HG03439 (cell line): ENCODE results near the gene BTRC.

Experiments
- ATAC-seq: cut with Tn5 transposase; IDR thresholded peaks from one replicate; pipeline ENCODE4 v1.9.1; 2021; ENCODE audit warnings: mild to moderate bottlenecking, moderate library complexity; ENCODE audit not compliant: unreplicated experiment

The BTRC gene

DNA sequence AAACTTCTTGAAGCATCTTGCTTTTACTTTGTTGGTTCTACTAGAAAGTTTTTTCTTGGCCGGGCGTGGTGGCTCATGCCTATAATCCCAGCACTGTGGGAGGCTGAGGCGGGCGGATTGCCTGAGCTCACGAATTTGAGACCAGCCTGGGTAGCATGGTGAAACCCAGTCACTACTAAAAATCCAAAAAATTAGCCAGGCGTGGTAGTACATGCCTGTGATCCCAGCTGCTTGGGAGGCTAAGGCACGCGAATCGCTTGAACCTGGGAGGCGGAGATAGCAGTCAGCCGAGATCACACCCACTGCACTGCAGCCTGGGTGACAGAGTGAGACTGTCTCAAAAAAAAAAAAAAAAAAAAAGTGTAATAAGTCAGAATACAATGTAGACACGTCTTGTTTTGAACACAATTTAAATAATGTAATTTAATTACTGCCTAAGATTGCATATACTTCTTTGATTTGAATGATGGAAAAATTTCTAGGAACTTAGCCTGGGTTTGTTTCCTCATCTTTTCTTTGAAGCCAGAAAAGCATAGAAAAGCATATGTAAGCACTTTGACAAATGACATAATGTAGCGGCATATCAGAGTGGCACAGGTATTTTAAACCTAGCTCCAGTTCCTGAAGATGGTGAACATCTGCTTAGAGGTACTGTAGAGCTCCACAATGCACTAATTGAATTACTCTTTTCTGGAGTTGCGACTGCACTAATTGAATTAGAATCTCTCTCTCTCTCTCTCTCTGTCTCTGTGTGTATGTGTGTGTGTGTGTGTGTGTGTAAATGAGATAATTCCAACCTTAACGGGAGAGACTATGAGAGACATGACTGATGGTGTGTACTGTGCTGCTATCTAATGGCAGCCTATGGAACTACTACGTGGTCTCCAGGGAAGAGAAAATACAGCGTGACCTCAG, 87.8 kb downstream of the BTRC start:
- ATAC-seq, result no peak

DNA sequence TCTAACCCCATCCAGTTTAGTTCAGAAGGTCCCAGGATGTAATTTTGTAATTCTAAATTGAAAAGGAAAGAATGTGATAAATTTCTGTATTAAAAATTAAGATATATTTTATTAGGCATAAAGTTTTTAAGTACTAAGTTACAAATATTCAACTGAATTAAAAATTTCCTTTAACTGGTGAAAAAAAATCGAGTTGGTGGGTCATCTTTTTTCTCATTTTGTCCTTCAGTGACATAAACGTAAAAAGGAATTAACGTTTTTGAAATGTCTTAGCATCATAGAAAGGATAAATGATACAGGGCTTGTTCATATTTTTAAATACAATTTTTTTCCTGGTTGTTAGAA, 88.5 kb downstream of the BTRC start:
- no peak for ATAC-seq

DNA sequence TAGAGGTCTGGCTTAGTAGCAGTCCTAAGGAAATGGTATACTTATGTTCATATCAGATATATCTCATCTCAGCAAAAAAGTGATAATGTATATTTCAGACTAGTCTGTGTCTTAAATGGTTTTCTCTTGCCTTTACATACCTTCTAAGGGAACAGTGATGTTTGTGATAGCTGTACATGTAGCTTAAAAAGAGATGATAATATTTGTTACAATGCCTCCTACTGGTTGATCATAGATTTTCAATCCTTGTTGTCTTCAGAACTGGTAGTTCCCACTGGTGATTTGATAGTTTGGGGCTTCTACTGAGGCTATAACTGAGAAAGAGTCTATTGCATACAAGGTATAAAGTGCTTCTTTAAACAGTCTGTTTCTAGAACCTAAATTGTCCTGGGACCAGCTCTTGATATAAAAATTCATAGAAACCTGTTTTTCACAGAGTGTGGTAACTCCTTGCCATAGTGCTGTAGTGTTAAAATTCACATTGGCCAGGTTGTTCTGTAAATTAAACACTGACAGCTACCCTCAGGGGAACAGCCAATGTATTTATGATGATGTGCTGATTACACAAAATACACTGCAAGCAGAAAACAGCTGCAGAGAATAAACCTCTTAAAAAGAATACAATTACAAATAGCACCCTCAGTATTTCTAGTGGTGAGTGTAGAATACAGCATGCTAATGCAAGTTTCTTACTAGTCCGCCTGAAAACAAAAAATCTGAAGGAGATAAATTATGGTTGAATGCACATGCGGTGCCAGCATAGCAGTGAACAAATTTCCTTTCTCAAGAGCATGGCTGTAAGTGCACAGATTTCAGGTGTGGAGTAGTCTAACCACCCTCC, 90.3 kb downstream of the BTRC start:
- no peak for ATAC-seq

DNA sequence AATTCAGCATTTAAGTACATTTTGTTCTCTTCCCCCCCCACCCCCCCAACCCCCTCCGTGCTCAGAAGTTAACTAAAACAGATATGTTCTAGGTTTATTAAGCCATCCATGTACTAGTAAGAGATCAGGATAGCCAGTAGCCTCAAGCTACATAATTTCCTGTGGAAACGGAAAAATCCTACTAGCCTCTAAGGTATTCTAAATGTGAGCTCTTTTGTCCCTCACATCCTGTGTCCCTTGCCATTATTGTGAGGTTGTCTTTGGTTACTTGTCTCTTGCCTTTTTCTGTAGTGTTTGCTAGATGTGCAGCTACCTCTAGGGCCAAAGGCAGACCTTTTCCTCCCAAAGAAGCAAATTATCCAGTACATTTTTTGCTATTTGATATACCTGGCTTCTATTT, 92.1 kb downstream of the BTRC start:
- ATAC-seq, result no peak

DNA sequence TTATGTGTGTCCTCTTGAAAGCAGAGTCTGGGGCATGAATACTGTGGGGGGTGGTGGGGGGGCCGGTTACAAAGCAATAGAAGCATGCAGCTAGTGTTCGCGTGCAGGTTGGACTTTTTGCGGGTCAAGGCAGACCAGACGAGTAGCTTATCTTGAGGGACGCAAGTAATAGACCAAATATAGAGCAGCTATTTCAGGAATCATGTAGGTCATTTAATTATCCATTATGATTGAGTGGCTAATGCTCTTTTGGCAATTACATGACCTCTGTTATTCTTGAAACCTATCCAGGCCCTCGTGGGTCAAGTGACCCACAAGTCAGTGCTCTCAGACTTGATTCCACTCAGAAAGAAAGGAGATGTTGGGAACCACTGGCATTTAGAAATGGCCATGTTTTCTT, 93.0 kb downstream of the BTRC start:
- ATAC-seq, result no peak

GRCh38 chr10:101447477-101447876, 93.5 kb downstream of the BTRC start:
- no peak for ATAC-seq

- ATAC-seq, result no peak
These were observed 96.5 kb downstream of the BTRC start for GRCh38 chr10:101450277-101451080.

DNA sequence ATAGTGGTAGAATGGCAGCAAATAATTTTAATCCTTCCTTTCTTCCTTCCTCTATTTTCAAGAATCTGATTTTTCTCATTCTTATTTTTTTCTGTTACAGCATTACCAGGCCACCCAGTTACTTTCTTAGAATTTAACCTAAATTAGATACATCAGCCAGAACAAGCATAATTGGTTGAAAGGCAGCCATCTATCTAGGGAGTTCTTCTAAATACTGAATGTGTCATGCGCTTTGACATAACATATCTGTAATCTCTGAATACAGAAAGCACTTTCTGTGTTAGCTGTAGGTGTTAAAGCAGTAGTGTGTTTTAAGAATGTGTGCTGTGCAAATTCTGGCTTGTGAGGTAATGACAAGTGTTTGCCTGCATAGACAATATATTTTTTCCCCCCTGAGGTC, 97.3 kb downstream of the BTRC start:
- no peak for ATAC-seq

DNA sequence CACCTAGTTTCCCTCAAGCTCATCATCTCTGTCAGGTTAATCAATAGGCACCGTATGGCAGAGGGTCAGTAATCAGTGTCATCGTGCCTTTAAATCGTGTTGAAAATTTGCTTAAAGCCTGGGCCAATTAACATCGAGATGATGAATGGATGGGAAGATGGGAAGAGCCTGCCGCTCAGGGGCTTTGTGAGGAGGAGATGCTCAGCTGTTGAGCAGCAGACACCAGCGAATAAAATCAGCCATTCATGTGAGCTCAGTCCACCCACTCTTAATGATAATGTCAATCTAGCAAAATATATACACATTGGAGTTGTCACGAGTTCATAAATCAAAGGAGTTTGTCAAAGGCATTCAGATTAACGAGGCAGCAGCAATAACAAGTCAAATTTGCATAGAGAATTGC, 97.7 kb downstream of the BTRC start:
- ATAC-seq, result no peak

DNA sequence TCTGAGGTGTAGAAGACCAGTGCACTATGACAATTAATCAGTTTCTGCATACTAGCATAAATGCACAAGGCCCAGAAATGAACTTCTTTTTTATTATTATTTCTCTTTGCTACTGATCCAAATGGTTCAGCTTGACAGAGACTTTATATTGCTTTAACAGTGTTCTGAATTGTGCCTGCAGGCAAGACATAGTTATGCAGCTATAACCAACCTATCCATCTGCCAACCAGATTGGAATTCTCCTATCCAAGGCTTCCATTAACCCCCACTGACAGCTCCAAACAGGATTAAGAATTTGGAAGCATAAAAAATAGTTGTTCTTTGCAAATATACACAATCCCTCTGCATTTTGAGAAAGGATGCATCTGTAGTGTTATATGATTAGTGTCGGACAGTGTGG, 98.2 kb downstream of the BTRC start:
- no peak for ATAC-seq

GRCh38 chr10:101452593-101452992, 98.6 kb downstream of the BTRC start:
- ATAC-seq, result no peak

DNA sequence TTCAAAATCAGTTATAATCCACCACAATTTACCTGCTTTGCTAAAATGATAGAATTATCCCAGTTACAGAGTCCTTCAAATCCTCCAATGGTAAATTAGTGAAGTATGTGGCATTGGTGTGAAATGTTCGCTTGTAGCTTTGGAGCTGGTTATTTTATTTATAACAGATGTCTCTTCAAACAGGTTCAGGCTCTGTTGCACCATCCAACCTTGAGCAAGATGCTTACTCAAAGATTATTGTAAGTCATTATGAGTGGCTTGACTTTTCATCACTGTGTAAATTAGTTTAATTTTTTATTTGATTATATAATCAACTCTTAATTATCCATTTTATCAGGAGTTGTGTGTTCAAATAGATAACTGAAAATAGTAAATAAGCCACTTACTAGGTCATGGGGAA, 99.4 kb downstream of the BTRC start:
- no peak for ATAC-seq

DNA sequence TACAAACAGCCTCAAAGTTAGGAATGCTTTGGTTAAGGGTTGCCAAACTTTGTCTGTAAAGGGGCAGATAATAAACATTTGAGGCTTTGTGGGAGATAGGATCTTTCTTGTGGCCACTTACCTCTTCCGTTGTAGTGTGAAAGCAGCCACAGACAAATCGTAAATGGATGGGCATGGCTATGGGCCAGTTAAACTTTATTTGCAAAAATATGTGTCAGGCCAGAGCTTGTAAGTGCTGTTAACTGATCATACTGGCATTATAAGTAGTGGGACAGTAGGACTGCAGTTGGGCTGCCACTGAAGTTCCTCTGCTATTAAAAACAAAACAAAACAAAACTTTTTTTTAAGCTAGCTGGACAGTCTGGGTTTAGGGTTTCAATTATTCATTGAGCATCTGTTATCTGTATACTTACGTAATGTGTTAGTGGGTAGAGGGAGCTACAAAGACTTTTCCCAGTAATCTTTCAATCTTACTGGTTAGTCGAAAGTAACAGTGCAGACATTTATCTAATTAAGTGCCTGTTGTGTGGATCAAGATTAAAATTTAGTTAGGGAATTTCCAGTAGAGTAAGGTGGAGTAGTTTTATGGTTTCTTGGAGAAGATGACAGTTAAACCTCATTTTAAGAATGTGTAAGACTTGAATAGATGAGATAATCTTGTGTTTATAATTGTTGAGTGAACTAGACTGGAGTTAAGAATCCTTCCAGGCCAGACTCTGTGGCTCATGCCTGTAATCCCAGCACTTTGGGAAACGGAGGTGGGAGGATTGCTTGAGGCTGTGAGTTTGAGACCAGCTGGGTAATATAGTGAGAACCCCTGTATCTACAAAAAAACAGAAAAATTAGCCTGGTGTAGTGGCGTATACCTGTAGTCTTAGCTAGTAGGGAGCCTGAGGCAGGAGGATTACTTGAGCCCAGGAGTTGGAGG, 100.1 kb downstream of the BTRC start:
- ATAC-seq, result no peak

GRCh38 chr10:101458869-101459268, 104.9 kb downstream of the BTRC start:
- no peak for ATAC-seq

- ATAC-seq, result no peak
These were observed 110.1 kb downstream of the BTRC start for GRCh38 chr10:101464082-101464481.

GRCh38 chr10:101464599-101464998, 110.6 kb downstream of the BTRC start:
- no peak for ATAC-seq

- ATAC-seq, result no peak
These were observed 112.3 kb downstream of the BTRC start for GRCh38 chr10:101466016-101466912.

DNA sequence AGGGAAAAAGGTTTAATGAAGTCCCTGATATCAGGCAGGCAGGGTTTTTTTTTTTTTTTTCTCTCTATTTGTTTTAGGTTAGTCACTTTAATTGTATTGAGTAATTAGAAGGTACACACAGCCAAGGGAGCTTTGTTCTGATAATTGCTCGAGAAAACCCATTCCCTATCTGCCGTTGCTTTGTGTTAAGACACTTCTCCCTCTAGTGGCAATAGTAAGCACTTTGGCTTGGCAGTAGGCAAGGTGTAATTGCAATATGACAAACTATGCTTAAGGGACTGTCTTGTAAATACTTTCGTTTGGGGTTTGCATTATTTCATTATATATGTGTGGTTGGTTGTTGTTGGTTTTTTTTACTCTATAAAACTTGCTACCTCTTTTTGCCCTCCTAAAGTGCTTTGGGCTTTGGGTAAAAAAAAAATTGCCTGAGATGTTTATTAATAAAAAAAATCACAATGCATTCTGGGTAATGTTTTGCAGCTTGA, 113.4 kb downstream of the BTRC start:
- ATAC-seq, result no peak

DNA sequence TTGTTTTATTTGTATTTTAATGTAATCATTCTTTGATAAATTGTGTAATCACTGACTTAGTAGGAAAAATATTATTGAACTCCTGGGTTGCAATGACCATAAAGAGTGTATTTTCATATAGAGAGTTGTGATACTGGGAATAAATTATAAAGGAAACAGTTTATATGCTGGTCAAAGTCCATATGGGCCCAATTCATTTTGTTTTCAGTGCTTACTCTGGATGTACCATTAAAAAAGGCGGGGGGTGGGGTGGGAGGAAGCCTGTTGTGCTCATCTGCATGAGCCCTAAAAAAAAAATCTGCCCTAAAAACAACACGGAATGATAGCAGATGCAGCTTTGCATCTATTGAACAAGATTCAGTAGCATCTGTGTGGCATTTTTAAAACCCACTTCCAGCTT, 114.2 kb downstream of the BTRC start:
- ATAC-seq, result no peak
